GM19397 (cell line): ENCODE measurements around the gene HECTD1.
"Not testable (repeated sequence)": the region's sequence is repeated elsewhere in the genome, so short reads cannot be mapped to it uniquely, and the experiment has no call there.

Experiments used
- ATAC-seq: cut with Tn5 transposase; IDR thresholded peaks from one replicate; pipeline ENCODE4 v1.9.1; 2021; ENCODE audit warnings: mild to moderate bottlenecking, moderate library complexity; ENCODE audit not compliant: unreplicated experiment

Gene HECTD1

GRCh38 chr14:31057701-31058364, 149.8 kb downstream of the HECTD1 start:
- no peak for ATAC-seq

- no peak for ATAC-seq
These were observed 150.6 kb downstream of the HECTD1 start for GRCh38 chr14:31057035-31057434.

GRCh38 chr14:31052905-31053586, 154.5 kb downstream of the HECTD1 start:
- not testable (repeated sequence) for ATAC-seq

- ATAC-seq: no peak
These were observed 156.1 kb downstream of the HECTD1 start for GRCh38 chr14:31051511-31051910.

- no peak for ATAC-seq
These were observed 156.6 kb downstream of the HECTD1 start for GRCh38 chr14:31051023-31051422.
